H1 (cell line): Measurements from ENCODE around the gene CCBE1. TPM values are rescaled to one million over a fixed set of nuclear protein-coding genes. Genes with fewer than 3 reads are reported as not detected.

Experiments
- CTCF ChIA-PET: fragments of 300-600 bp; sonication (Branson Sonifier 250); formaldehyde crosslinking; loops from one replicate; lab custom pipeline; 2021; ENCODE audit not compliant: partially characterized antibody; lab: Charles Lee
- POLR2A ChIA-PET: fragments of 300-600 bp; sonication (Branson Sonifier 250); formaldehyde crosslinking; loops from one replicate; lab custom pipeline; 2021; ENCODE audit warnings: inconsistent platforms; ENCODE audit not compliant: partially characterized antibody; lab: Charles Lee
- DNase-seq, 2 experiments: peaks; one replicate each; pipeline versions ENCODE4 v3.0.0 to v3.0.0-alpha.2; 2010 to 2022; ENCODE audit warnings: low spot score in 2 of 2, low read depth in 1 of 2, mixed read lengths in 1 of 2
- FAIRE-seq: peaks from 2 replicates; lab custom pipeline; 2011; peaks lifted over from hg19 to GRCh38; lab: Jason Lieb, UNC
- H2AFZ ChIP-seq: 2 replicates; pipeline ENCODE4 v1.8.1; 2012; ENCODE audit warnings: low read length, inconsistent platforms
- H2AK5ac ChIP-seq: 2 replicates; pipeline ENCODE4 v1.6.1; 2013; ENCODE audit warnings: low read depth, low read length
- H2BK120ac ChIP-seq: replicated peaks from 2 replicates; pipeline ENCODE3; 2013; ENCODE audit warnings: low read depth, low read length, inconsistent platforms
- H2BK12ac ChIP-seq: 2 replicates; pipeline ENCODE4 v1.6.1; 2013; ENCODE audit warnings: low read depth, low read length
- H2BK15ac ChIP-seq: 2 replicates; pipeline ENCODE4 v1.6.1; 2013; ENCODE audit warnings: low read length
- H2BK20ac ChIP-seq: 2 replicates; pipeline ENCODE4 v1.6.1; 2013; ENCODE audit warnings: low read length
- H2BK5ac ChIP-seq: 2 replicates; pipeline ENCODE4 v1.6.1; 2013; ENCODE audit warnings: low read depth, low read length
- H3K14ac ChIP-seq: 2 replicates; pipeline ENCODE4 v1.6.1; 2013; ENCODE audit warnings: inconsistent platforms; ENCODE audit not compliant: insufficient read length
- H3K18ac ChIP-seq: 2 replicates; pipeline ENCODE4 v1.6.1; 2013; ENCODE audit warnings: low read length; ENCODE audit errors: extremely low read depth
- H3K23ac ChIP-seq: 2 replicates; pipeline ENCODE4 v1.6.1; 2013; ENCODE audit warnings: inconsistent platforms; ENCODE audit not compliant: insufficient read length
- H3K23me2 ChIP-seq: 2 replicates; pipeline ENCODE4 v1.6.1; 2013; ENCODE audit warnings: low read depth, low read length
- H3K27ac ChIP-seq: 2 replicates; pipeline ENCODE4 v1.6.1; 2011; ENCODE audit warnings: low read depth, low read length, inconsistent platforms
- H3K27me3 ChIP-seq, 4 experiments: replicated peaks in 1 of 4; 1 replicate in 1 of 4; 2 replicates in 3 of 4; pipeline versions ENCODE4 v1.6.1 to v1.8.1; 2011 to 2013; ENCODE audit warnings: low read length in 3 of 4, mild to moderate bottlenecking in 3 of 4, inconsistent platforms in 2 of 4, mixed read lengths in 2 of 4, moderate library complexity in 1 of 4; ENCODE audit not compliant: control insufficient read depth in 3 of 4, insufficient read depth in 3 of 4; ENCODE audit errors: extremely low read depth in 1 of 4
- H3K36me3 ChIP-seq, 4 experiments: 2 replicates each; pipeline versions ENCODE4 v1.6.1 to v1.8.1; 2011 to 2013; ENCODE audit warnings: mild to moderate bottlenecking in 4 of 4, low read length in 3 of 4, moderate library complexity in 2 of 4, control low read depth in 1 of 4, inconsistent platforms in 1 of 4; ENCODE audit not compliant: insufficient read depth in 4 of 4, control insufficient read depth in 2 of 4
- H3K4ac ChIP-seq: replicated peaks from 2 replicates; pipeline ENCODE3; 2013; ENCODE audit warnings: low read length, low read depth, mixed read lengths, inconsistent platforms; ENCODE audit not compliant: insufficient read length
- H3K4me1 ChIP-seq, 4 experiments: replicated peaks in 1 of 4; 1 replicate in 1 of 4; 2 replicates in 3 of 4; pipeline versions ENCODE4 v1.6.1 to v1.8.1; 2011 to 2013; ENCODE audit warnings: low read length in 3 of 4, inconsistent platforms in 2 of 4, mixed read lengths in 1 of 4; ENCODE audit not compliant: insufficient read depth in 4 of 4, control insufficient read depth in 3 of 4
- H3K4me2 ChIP-seq, 2 experiments: 2 replicates each; pipeline versions ENCODE4 v1.6.1 to v1.8.1; 2011 to 2013; ENCODE audit warnings: low read depth in 2 of 2, low read length in 2 of 2, control low read depth in 1 of 2, inconsistent platforms in 1 of 2, mild to moderate bottlenecking in 1 of 2; ENCODE audit not compliant: insufficient read depth in 1 of 2
- H3K4me3 ChIP-seq, 4 experiments: fragments of 200-600, 300-600 bp in 1 of 4; sonication (generic), shearing (Covaris generic), sonication (Bioruptor Twin) in 1 of 4; 2 replicates each; pipeline versions ENCODE4 v1.5.1 to v1.8.1; 2011 to 2016; ENCODE audit warnings: low read length in 4 of 4, low read depth in 3 of 4, control low read depth in 2 of 4, inconsistent platforms in 2 of 4, mild to moderate bottlenecking in 2 of 4, mixed read lengths in 1 of 4, moderate library complexity in 1 of 4; ENCODE audit not compliant: insufficient read depth in 2 of 4; ENCODE audit errors: extremely low read depth in 1 of 4
- H3K56ac ChIP-seq: replicated peaks from 2 replicates; pipeline ENCODE3; 2013; ENCODE audit warnings: low read depth, mild to moderate bottlenecking, mixed read lengths, low read length, inconsistent platforms; ENCODE audit not compliant: insufficient read length
- H3K79me1 ChIP-seq: 2 replicates; pipeline ENCODE4 v1.6.1; 2013; ENCODE audit warnings: low read depth, low read length, control low read depth
- H3K79me2 ChIP-seq, 2 experiments: 2 replicates each; pipeline versions ENCODE4 v1.6.1 to v1.8.1; 2012 to 2013; ENCODE audit warnings: low read length in 2 of 2, mild to moderate bottlenecking in 2 of 2, inconsistent platforms in 1 of 2; ENCODE audit not compliant: insufficient read depth in 2 of 2, control insufficient read depth in 1 of 2
- H3K9ac ChIP-seq, 4 experiments: replicated peaks in 1 of 4; 1 replicate in 1 of 4; 2 replicates in 3 of 4; pipeline versions ENCODE4 v1.6.1 to v1.8.1; 2011 to 2013; ENCODE audit warnings: low read depth in 3 of 4, low read length in 3 of 4, control low read depth in 2 of 4, mild to moderate bottlenecking in 2 of 4, moderate library complexity in 2 of 4, inconsistent platforms in 1 of 4; ENCODE audit errors: extremely low read depth in 1 of 4
- H3K9me3 ChIP-seq, 2 experiments: 2 replicates each; pipeline versions ENCODE4 v1.6.1 to v1.8.1; 2012 to 2013; ENCODE audit warnings: mild to moderate bottlenecking in 2 of 2, moderate library complexity in 2 of 2, control low read depth in 1 of 2, inconsistent platforms in 1 of 2, low read depth in 1 of 2, low read length in 1 of 2, mixed read lengths in 1 of 2; ENCODE audit not compliant: insufficient read depth in 2 of 2
- H4K20me1 ChIP-seq, 2 experiments: replicated peaks in 1 of 2; 2 replicates each; pipeline versions ENCODE3 to v1.8.1; 2011 to 2013; ENCODE audit warnings: inconsistent platforms in 2 of 2, low read length in 2 of 2, mild to moderate bottlenecking in 1 of 2; ENCODE audit not compliant: insufficient read depth in 2 of 2, control insufficient read depth in 1 of 2
- H4K5ac ChIP-seq: 2 replicates; pipeline ENCODE4 v1.6.1; 2013; ENCODE audit warnings: low read length, low read depth, mixed read lengths, inconsistent platforms; ENCODE audit not compliant: insufficient read length
- H4K8ac ChIP-seq: 2 replicates; pipeline ENCODE4 v1.8.0; 2013; ENCODE audit warnings: mild to moderate bottlenecking, moderate library complexity, low read length, inconsistent platforms; ENCODE audit not compliant: insufficient read depth; ENCODE audit errors: extremely low read depth
- H4K91ac ChIP-seq: replicated peaks from 2 replicates; pipeline ENCODE3; 2013; ENCODE audit warnings: low read length, mixed read lengths, inconsistent platforms; ENCODE audit not compliant: insufficient read length
- ATF2 ChIP-seq: IDR thresholded peaks from 2 replicates; pipeline ENCODE4 v1.6.1; 2012; ENCODE audit warnings: low read length, inconsistent platforms
- BCL11A ChIP-seq, 2 experiments: IDR thresholded peaks; one replicate each; pipeline ENCODE4 v1.6.1; 2011; ENCODE audit warnings: low read depth in 2 of 2, low read length in 2 of 2, mild to moderate bottlenecking in 2 of 2
- CTBP2 ChIP-seq: IDR thresholded peaks from 2 replicates; pipeline ENCODE4 v1.7.0; 2011; ENCODE audit warnings: borderline replicate concordance, mild to moderate bottlenecking, moderate library complexity, mixed read lengths, low read length; ENCODE audit not compliant: insufficient read depth, insufficient read length
- E2F6 ChIP-seq: IDR thresholded peaks from 2 replicates; pipeline ENCODE4 v1.6.1; 2012; ENCODE audit warnings: inconsistent platforms
- HDAC2 ChIP-seq, 2 experiments: fragments of 300-600 bp in 1 of 2; sonication (generic) in 1 of 2; IDR thresholded peaks; 2 replicates each; pipeline ENCODE4 v1.6.1; 2011 to 2012; ENCODE audit warnings: low read depth in 2 of 2, low read length in 2 of 2, mild to moderate bottlenecking in 2 of 2, moderate library complexity in 2 of 2, borderline replicate concordance in 1 of 2, inconsistent platforms in 1 of 2
- HDAC6 ChIP-seq: IDR thresholded peaks from one replicate; pipeline ENCODE4 v1.7.1; 2012; ENCODE audit warnings: low read depth, mild to moderate bottlenecking, inconsistent platforms, low read length, moderate library complexity
- JUND ChIP-seq: IDR thresholded peaks from 2 replicates; pipeline ENCODE4 v1.6.1; 2011; ENCODE audit warnings: mild to moderate bottlenecking, improper control_type of control experiment, low read length
- NANOG ChIP-seq: IDR thresholded peaks from 2 replicates; pipeline ENCODE4 v1.6.1; 2011; ENCODE audit warnings: low read length, low read depth, mild to moderate bottlenecking, inconsistent platforms; ENCODE audit not compliant: insufficient read depth, poor library complexity, severe bottlenecking
- SAP30 ChIP-seq: fragments of 300-600 bp; sonication (generic); IDR thresholded peaks from 2 replicates; pipeline ENCODE4 v1.7.1; 2012; ENCODE audit warnings: low read length, moderate library complexity, mild to moderate bottlenecking, inconsistent platforms; ENCODE audit not compliant: insufficient read depth, insufficient replicate concordance
- SP2 ChIP-seq: IDR thresholded peaks from 2 replicates; pipeline ENCODE4 v1.6.1; 2012; ENCODE audit warnings: mild to moderate bottlenecking, low read length, inconsistent platforms
- WGBS, 2 experiments: shearing (Covaris generic) in 1 of 2; methylation state at CpG; one replicate each; pipeline versions ENCODE4 v1.1.6 to v1.1.7; 2013 to 2015; ENCODE audit warnings: low lambda C conversion rate in 2 of 2, mixed read lengths in 2 of 2, inconsistent platforms in 1 of 2, low coverage in 1 of 2, missing lambda C conversion rate in 1 of 2; ENCODE audit not compliant: insufficient replicate concordance in 2 of 2, insufficient coverage in 1 of 2, insufficient read length in 1 of 2; ENCODE audit errors: extremely low coverage in 1 of 2, missing lambda C conversion rate in 1 of 2; 5-methylcytosine and 5-hydroxymethylcytosine counted together
- polyA plus RNA-seq, 7 experiments: library from polyadenylated mRNA; depleted of rRNA in 3 of 7; stranded (reverse) in 5 of 7; unstranded in 2 of 7; fragments of >200 nt in 5 of 7; fragments of 200-250 nt in 2 of 7; gene quantifications; 1 replicate in 5 of 7; 2 replicates in 1 of 7; 4 replicates in 1 of 7; pipeline versions ENCODE4 v1.2.1 to v1.2.3, GENCODE V29; 2011 to 2013; ENCODE audit warnings: missing spikeins in 2 of 7, mixed read lengths in 2 of 7
- total RNA-seq: library from RNA; stranded (reverse); fragmentation: NEBNext Ultra II Directional; extraction: Animal tissue kit (Norgen Biotek cat#: 25700); gene quantifications from 2 replicates; pipeline ENCODE4 v1.2.1, GENCODE V29; 2021

CCBE1 gene
- total and polyA plus RNA-seq, 2 of the 8 experiments (the other 6 are each of a cell fraction or from before 2014, with no cell fraction given), result 2.1 to 2.6 TPM

GRCh38 chr18:59706499-59706898 lies 9.3 kb upstream of the CCBE1 start:
- H2BK20ac ChIP-seq, result no peak overlapping the region
- 82% methylated on average over 5 of the region's 5 CpGs; no CpG with 5 or more reads in 1 of the 2 experiments for WGBS, 2 experiments
- no peak overlapping the region for H2BK15ac ChIP-seq
- no peaks in the 10 kb centered on the region for H4K20me1 ChIP-seq
- no peak overlapping the region for H4K91ac ChIP-seq
- no peaks in the 10 kb centered on the region for H3K23me2 ChIP-seq
- no peaks in the 10 kb centered on the region for H3K79me2 ChIP-seq
- no peak overlapping the region for H3K9ac ChIP-seq
- FAIRE-seq, result no peak
- POLR2A ChIA-PET, result interaction anchor here (2.0 kb wide), 1 partner anchor 16 kb away, joined by 5 read pairs; no protein-coding TSS in a partner anchor
- H3K9me3 ChIP-seq, result no peaks in the 10 kb centered on the region
- H3K4ac ChIP-seq, result no peak overlapping the region
- TF ChIP-seq SP2, result no peak
- no peak for TF ChIP-seq CTBP2
- no peak for TF ChIP-seq ATF2
- no peak for TF ChIP-seq BCL11A (IDR thresholded peaks at IDR 0.05; ENCODE audit: low read depth in 2 of 2, low read length in 2 of 2)
- TF ChIP-seq E2F6, result no peak
- no peak for TF ChIP-seq NANOG
- TF ChIP-seq HDAC6, result no peak
- no peak for TF ChIP-seq SAP30
- no peak for TF ChIP-seq JUND
- no peak for TF ChIP-seq HDAC2 (IDR thresholded peaks at IDR 0.05; ENCODE audit: borderline replicate concordance in 1 of 2, low read depth in 2 of 2, low read length in 2 of 2)
- CTCF ChIA-PET, result interaction anchor here (0.6 to 7.8 kb wide), 6 partner anchors 9 to 132 kb away, joined by 3 to 60 read pairs (median 6); partner anchors contain the start of gene CCBE1
- no peak overlapping the region for H3K18ac ChIP-seq
- H3K4me2 ChIP-seq, result no peak overlapping the region
- peaks cover 0 to 7% (median 2%) of the 10 kb centered on the region in 4 experiments; a peak in 4 of 7 replicates for H3K4me1 ChIP-seq
- DNase-seq, result no peak
- H4K8ac ChIP-seq, result no peak overlapping the region
- H3K23ac ChIP-seq, result no peak overlapping the region
- no peak overlapping the region for H2BK120ac ChIP-seq
- no peak overlapping the region for H2BK12ac ChIP-seq
- no peak overlapping the region for H3K4me3 ChIP-seq
- no peak overlapping the region; the same call in 1 of the 2 replicates for H2BK5ac ChIP-seq
- H2AK5ac ChIP-seq, result no peak overlapping the region
- no peak overlapping the region for H3K56ac ChIP-seq
- no peaks in the 10 kb centered on the region for H3K79me1 ChIP-seq
- no peak overlapping the region for H3K14ac ChIP-seq
- no peaks in the 10 kb centered on the region for H3K27me3 ChIP-seq
- H3K27ac ChIP-seq, result no peak overlapping the region
- H2AFZ ChIP-seq, result no peak overlapping the region
- H4K5ac ChIP-seq, result no peak overlapping the region
- no peaks in the 10 kb centered on the region for H3K36me3 ChIP-seq
